ENCODE results near the gene MSH2.

GRCh38 chr2:47404356-47404755 is 1.4 kb downstream of the MSH2 start:
- TF ChIP-seq, protein P1, sequence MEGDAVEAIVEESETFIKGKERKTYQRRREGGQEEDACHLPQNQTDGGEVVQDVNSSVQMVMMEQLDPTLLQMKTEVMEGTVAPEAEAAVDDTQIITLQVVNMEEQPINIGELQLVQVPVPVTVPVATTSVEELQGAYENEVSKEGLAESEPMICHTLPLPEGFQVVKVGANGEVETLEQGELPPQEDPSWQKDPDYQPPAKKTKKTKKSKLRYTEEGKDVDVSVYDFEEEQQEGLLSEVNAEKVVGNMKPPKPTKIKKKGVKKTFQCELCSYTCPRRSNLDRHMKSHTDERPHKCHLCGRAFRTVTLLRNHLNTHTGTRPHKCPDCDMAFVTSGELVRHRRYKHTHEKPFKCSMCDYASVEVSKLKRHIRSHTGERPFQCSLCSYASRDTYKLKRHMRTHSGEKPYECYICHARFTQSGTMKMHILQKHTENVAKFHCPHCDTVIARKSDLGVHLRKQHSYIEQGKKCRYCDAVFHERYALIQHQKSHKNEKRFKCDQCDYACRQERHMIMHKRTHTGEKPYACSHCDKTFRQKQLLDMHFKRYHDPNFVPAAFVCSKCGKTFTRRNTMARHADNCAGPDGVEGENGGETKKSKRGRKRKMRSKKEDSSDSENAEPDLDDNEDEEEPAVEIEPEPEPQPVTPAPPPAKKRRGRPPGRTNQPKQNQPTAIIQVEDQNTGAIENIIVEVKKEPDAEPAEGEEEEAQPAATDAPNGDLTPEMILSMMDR (IDR thresholded peaks at IDR 0.05; ENCODE audit: low read length) = no peak
- no peak for TF ChIP-seq EZH2phosphoT487 (IDR thresholded peaks at IDR 0.05; ENCODE audit: low read length)
- no peak for TF ChIP-seq EZH2 (optimal IDR thresholded peaks at IDR 0.05; ENCODE audit: low read depth, low read length)

Data from MM.1S (cell line).